ENCODE measurements around the gene IFT74.

DNA sequence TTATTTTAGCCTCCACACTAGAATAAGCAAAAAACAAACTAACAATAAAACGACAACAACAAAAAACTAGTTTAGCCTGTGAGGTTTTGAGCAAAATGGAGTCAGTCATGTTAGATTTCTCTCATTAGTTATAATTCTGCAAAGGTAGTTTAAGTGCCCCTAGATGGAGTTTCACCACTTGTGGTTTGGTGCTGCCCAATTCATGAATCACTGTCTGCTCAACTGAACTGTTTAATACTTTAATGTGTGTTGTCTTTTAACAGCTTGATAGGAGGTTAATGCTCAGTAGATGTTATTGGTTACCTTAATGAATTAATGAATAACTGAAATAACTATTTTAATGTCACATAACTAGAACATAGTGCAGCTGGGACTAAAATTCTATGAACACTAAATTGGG lies 5.7 kb upstream of the IFT74 start:
- TF ChIP-seq, protein P1, sequence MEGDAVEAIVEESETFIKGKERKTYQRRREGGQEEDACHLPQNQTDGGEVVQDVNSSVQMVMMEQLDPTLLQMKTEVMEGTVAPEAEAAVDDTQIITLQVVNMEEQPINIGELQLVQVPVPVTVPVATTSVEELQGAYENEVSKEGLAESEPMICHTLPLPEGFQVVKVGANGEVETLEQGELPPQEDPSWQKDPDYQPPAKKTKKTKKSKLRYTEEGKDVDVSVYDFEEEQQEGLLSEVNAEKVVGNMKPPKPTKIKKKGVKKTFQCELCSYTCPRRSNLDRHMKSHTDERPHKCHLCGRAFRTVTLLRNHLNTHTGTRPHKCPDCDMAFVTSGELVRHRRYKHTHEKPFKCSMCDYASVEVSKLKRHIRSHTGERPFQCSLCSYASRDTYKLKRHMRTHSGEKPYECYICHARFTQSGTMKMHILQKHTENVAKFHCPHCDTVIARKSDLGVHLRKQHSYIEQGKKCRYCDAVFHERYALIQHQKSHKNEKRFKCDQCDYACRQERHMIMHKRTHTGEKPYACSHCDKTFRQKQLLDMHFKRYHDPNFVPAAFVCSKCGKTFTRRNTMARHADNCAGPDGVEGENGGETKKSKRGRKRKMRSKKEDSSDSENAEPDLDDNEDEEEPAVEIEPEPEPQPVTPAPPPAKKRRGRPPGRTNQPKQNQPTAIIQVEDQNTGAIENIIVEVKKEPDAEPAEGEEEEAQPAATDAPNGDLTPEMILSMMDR (conservative IDR thresholded peaks at IDR 0.05; ENCODE audit: low read depth, low read length) = no peak
- no peak for TF ChIP-seq EZH2 (IDR thresholded peaks at IDR 0.05; ENCODE audit: low read length, unreplicated experiment)
